HepG2 (cell line): ENCODE data around the gene DNAJC30. TPM values are rescaled to one million over a fixed set of nuclear protein-coding genes. Genes with fewer than 3 reads are reported as not detected.

ENCODE experiments used
- ATAC-seq: fragments of 200-7000 bp; cut with Tn5 transposase; 3 replicates; pipeline ENCODE4 v1.9.1; 2020; ENCODE audit warnings: mild to moderate bottlenecking, moderate library complexity
- BruUV-seq: library from RNA; stranded (reverse); fragments of 400-500 nt; replicated peaks from 2 replicates; lab custom pipeline; 2021; lab: Mats Ljungman, UMichigan
- CTCF ChIA-PET: fragments of 300-600 bp; formaldehyde crosslinking; extraction: SDS; loops from one replicate; lab custom pipeline; 2021; ENCODE audit warnings: low total read pairs, inconsistent platforms, low intra/inter-chr PET ratio; lab: Yijun Ruan, JAX
- POLR2A ChIA-PET: fragments of 350-600 bp; sonication (Branson Sonifier 250); formaldehyde crosslinking; loops from one replicate; lab custom pipeline; 2020; ENCODE audit warnings: antibody characterized with exemption, inconsistent platforms; lab: Yijun Ruan, JAX
- DNase-seq: peaks from one replicate; pipeline ENCODE4 v3.0.0-alpha.2; 2015; ENCODE audit warnings: low spot score
- FAIRE-seq: peaks from 3 replicates; lab custom pipeline; 2011; peaks lifted over from hg19 to GRCh38; lab: Jason Lieb, UNC
- H2AFZ ChIP-seq: one replicate; pipeline ENCODE4 v1.6.1; 2011; ENCODE audit warnings: low read length, inconsistent platforms
- H3K27ac ChIP-seq: fragments of 300-600 bp; 3 replicates; pipeline ENCODE4 v1.8.0; 2011; ENCODE audit warnings: mixed run types, mild to moderate bottlenecking, mixed read lengths, low read length, inconsistent platforms; ENCODE audit not compliant: insufficient read depth; ENCODE audit errors: extremely low read length
- H3K27me3 ChIP-seq, 2 experiments: fragments of 200-600 bp in 1 of 2; 2 replicates in 1 of 2; 3 replicates in 1 of 2; pipeline versions ENCODE4 v1.6.0 to v1.8.0; 2011; ENCODE audit warnings: low read length in 2 of 2, mild to moderate bottlenecking in 2 of 2, moderate library complexity in 2 of 2, inconsistent platforms in 1 of 2; ENCODE audit not compliant: insufficient read depth in 2 of 2, control insufficient read depth in 1 of 2
- H3K36me3 ChIP-seq, 2 experiments: fragments of 200-600 bp in 1 of 2; replicated peaks in 1 of 2; 2 replicates in 1 of 2; 3 replicates in 1 of 2; pipeline versions ENCODE4 v1.5.1 to v1.8.0; 2011; ENCODE audit warnings: low read length in 2 of 2, inconsistent platforms in 1 of 2; ENCODE audit not compliant: insufficient read depth in 2 of 2, control insufficient read depth in 1 of 2
- H3K4me1 ChIP-seq: 2 replicates; pipeline ENCODE4 v1.5.1; 2012; ENCODE audit warnings: low read length, inconsistent platforms; ENCODE audit not compliant: insufficient read depth
- H3K4me2 ChIP-seq: 2 replicates; pipeline ENCODE4 v1.6.0; 2011; ENCODE audit warnings: low read depth, low read length, inconsistent platforms
- H3K4me3 ChIP-seq, 3 experiments: fragments of 200-600 bp in 1 of 3; sonication (generic), shearing (Covaris generic) in 1 of 3; replicated peaks in 1 of 3; 2 replicates each; pipeline ENCODE4 v1.5.1; 2011 to 2016; ENCODE audit warnings: low read length in 3 of 3, inconsistent platforms in 2 of 3, low read depth in 2 of 3, mild to moderate bottlenecking in 2 of 3, control low read depth in 1 of 3, mixed read lengths in 1 of 3; ENCODE audit not compliant: insufficient read depth in 1 of 3
- H3K79me2 ChIP-seq: one replicate; pipeline ENCODE4 v1.6.1; 2011; ENCODE audit warnings: low read length, inconsistent platforms; ENCODE audit not compliant: insufficient read depth
- H3K9ac ChIP-seq: 2 replicates; pipeline ENCODE4 v1.6.0; 2011; ENCODE audit warnings: mild to moderate bottlenecking, low read depth, low read length, inconsistent platforms; ENCODE audit not compliant: insufficient read depth
- H3K9me3 ChIP-seq: 2 replicates; pipeline ENCODE4 v1.5.1; 2012; ENCODE audit warnings: mild to moderate bottlenecking, low read length
- H4K20me1 ChIP-seq: 2 replicates; pipeline ENCODE4 v1.6.0; 2011; ENCODE audit warnings: inconsistent platforms, mild to moderate bottlenecking, low read length, moderate library complexity; ENCODE audit not compliant: insufficient read depth
- ATF7-NPFF ChIP-seq: sonication (generic); formaldehyde crosslinking; IDR thresholded peaks from 2 replicates; pipeline ENCODE4 v1.8.1; 2023; ENCODE audit warnings: mild to moderate bottlenecking, low read depth, missing genetic modification reagents, moderate library complexity
- IRF1 ChIP-seq: sonication (generic); formaldehyde crosslinking; IDR thresholded peaks from 2 replicates; pipeline ENCODE4 v1.4.0; 2020; ENCODE audit warnings: low read depth, mild to moderate bottlenecking, missing genetic modification reagents
- NFYB ChIP-seq: sonication (generic); formaldehyde crosslinking; IDR thresholded peaks from 2 replicates; pipeline ENCODE4 v1.4.0; 2020; ENCODE audit warnings: missing genetic modification reagents
- PATZ1 ChIP-seq: sonication (generic); formaldehyde crosslinking; IDR thresholded peaks from 2 replicates; pipeline ENCODE4 v1.4.0; 2020; ENCODE audit warnings: missing genetic modification reagents
- RERE ChIP-seq: IDR thresholded peaks from 2 replicates; pipeline ENCODE4 v1.6.1; 2016; ENCODE audit warnings: low read depth, missing genetic modification reagents, missing compliant biosample characterization
- SNAI1 ChIP-seq: sonication (generic); formaldehyde crosslinking; IDR thresholded peaks from 2 replicates; pipeline ENCODE4 v1.5.0; 2020; ENCODE audit warnings: mild to moderate bottlenecking, missing genetic modification reagents, borderline replicate concordance
- ZFAT ChIP-seq: sonication (generic); formaldehyde crosslinking; conservative IDR thresholded peaks from 2 replicates; pipeline ENCODE4 v1.8.1; 2023; ENCODE audit warnings: missing genetic modification reagents, inconsistent platforms
- ZNF263 ChIP-seq: sonication (generic); formaldehyde crosslinking; IDR thresholded peaks from 2 replicates; pipeline ENCODE4 v1.4.0; 2020; ENCODE audit warnings: missing genetic modification reagents
- ZNF362 ChIP-seq: sonication (generic); formaldehyde crosslinking; IDR thresholded peaks from 2 replicates; pipeline ENCODE4 v1.4.0; 2020; ENCODE audit warnings: missing genetic modification reagents, mild to moderate bottlenecking, borderline replicate concordance
- ZNF484 ChIP-seq: sonication (generic); formaldehyde crosslinking; IDR thresholded peaks from 2 replicates; pipeline ENCODE4 v1.5.1; 2020; ENCODE audit warnings: mild to moderate bottlenecking, low read depth, missing genetic modification reagents, borderline replicate concordance
- WGBS: methylation state at CpG from one replicate; pipeline ENCODE4 v1.1.6; 2017; ENCODE audit warnings: low lambda C conversion rate; 5-methylcytosine and 5-hydroxymethylcytosine counted together
- in situ Hi-C: cut with HindIII; loops from 2 replicates; pipeline ENCODE4 v1.10.0; 2017; ENCODE audit warnings: low pct_unique_long_range_greater_than_20kb; ENCODE audit not compliant: extremely low pct_ligation_motif_present
- intact Hi-C: fragments of 100-400 bp; cut with micrococcal nuclease; formaldehyde crosslinking; loops from one replicate; pipeline ENCODE4 v1.10.0; 2022; ENCODE audit not compliant: unreplicated experiment
- polyA plus RNA-seq, 8 experiments: library from polyadenylated mRNA; depleted of rRNA in 3 of 8; stranded (reverse) in 7 of 8; unstranded in 1 of 8; fragments of >200 nt; fragmentation: Illumina TruSeq in 4 of 8; extraction: Trizol in 4 of 8; gene quantifications; 2 replicates each; pipeline versions ENCODE4 v1.2.1 to v1.2.3, GENCODE V29; 2011 to 2016; ENCODE audit warnings: low read depth in 4 of 8, missing spikeins in 1 of 8, mixed read lengths in 1 of 8; ENCODE audit not compliant: insufficient read depth in 1 of 8
- total RNA-seq, 5 experiments: library from RNA; depleted of rRNA; stranded (reverse); fragments of >200 nt; fragmentation: Illumina TruSeq; extraction: Trizol; gene quantifications; 2 replicates each; pipeline ENCODE4 v1.2.3, GENCODE V29; 2016; ENCODE audit warnings: low read depth in 1 of 5

The DNAJC30 gene
- total and polyA plus RNA-seq, 2 of the 13 experiments (the other 11 are each of a cell fraction or from before 2014, with no cell fraction given): 3.3 to 3.8 TPM

GRCh38 chr7:73718438-73718881 is 35.2 kb upstream of the DNAJC30 start:
- peak overlapping the region; percentile 76; the same call in 1 of the 2 replicates for H3K9ac ChIP-seq
- peaks cover 47% of the 10 kb centered on the region for H3K4me1 ChIP-seq
- no TSS peak for BruUV-seq
- ATAC-seq: no peak
- CTCF ChIA-PET: no interaction called here
- POLR2A ChIA-PET: no interaction called here
- H4K20me1 ChIP-seq: peaks cover 7% of the 10 kb centered on the region
- no peaks in the 10 kb centered on the region for H3K9me3 ChIP-seq
- no peak overlapping the region for H3K27ac ChIP-seq
- peak overlapping the region; percentile 84 for H3K4me2 ChIP-seq
- H3K79me2 ChIP-seq: no peaks in the 10 kb centered on the region
- H3K4me3 ChIP-seq: peak overlapping the region; percentile 76 to 87 (median 87)
- DNase-seq: no peak
- TF ChIP-seq ZNF362 (no peak), IRF1 (CRISPR knock-in tag) (no peak), ZNF484 (CRISPR knock-in tag) (no peak), ZFAT (CRISPR knock-in tag) (no peak), RERE (CRISPR knock-in tag) (no peak), SNAI1 (no peak), ATF7-NPFF (CRISPR knock-in tag) (0 out of 2 replicates have a peak, but pooled peaks have one; percentile 27), ZNF263 (CRISPR knock-in tag) (0 out of 2 replicates have a peak, but pooled peaks have one; percentile 14), NFYB (CRISPR knock-in tag) (no peak), PATZ1 (CRISPR knock-in tag) (no peak)
- H3K27me3 ChIP-seq: peaks cover 0 to 1% of the 10 kb centered on the region in 2 experiments; a peak in 1 of 5 replicates
- intact Hi-C loops: loop anchor here (5.0 kb wide), 2 partner anchors 36 to 51 kb away; partner anchors contain the start of genes BUD23, DNAJC30 and VPS37D
- H3K36me3 ChIP-seq: no peaks in the 10 kb centered on the region
- 3% methylated on average over 4 of the region's 9 CpGs for WGBS
- FAIRE-seq: no peak
- H2AFZ ChIP-seq: no peak overlapping the region
- in situ Hi-C loops: loop anchor here (5.0 kb wide), 1 partner anchor 111 kb away; no protein-coding TSS in a partner anchor
